Measurements from ENCODE around the gene KCNH6. TPM values are rescaled to one million over a fixed set of nuclear protein-coding genes. Genes with fewer than 3 reads are reported as not detected.

The KCNH6 gene
- total RNA-seq, 6 experiments from 2014 or later: not detected

DNA sequence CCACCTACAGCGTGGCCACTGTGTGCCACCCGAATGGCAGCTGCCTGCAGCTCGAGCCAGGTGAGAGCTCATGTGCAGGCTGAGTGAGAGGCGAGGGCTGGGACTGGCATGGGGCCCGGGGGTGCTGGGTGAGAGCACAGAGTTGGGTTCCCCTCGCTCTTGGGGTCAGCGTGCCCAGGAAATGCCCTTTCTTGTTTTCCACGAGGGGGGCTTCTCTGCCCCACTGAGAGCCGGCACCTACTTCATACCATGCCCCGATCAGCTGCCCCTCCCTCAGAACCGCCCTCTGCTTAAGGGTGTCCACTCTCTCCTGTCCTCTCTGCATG is 36.2 kb upstream of the KCNH6 start:
- intact Hi-C loops (cut with DNase I): no loop called here
- WGBS (ENCODE audit: insufficient coverage, low coverage, low lambda C conversion rate, missing lambda C conversion rate): 76% methylated on average over 4 of the region's 11 CpGs
- Histone ChIP-seq H3K4me3 (no peak overlapping the region), H3K4me1 (no peaks in the 10 kb centered on the region), H3K9me3 (no peaks in the 10 kb centered on the region), H3K27me3 (no peaks in the 10 kb centered on the region), H3K27ac (no peak overlapping the region), H3K36me3 (no peaks in the 10 kb centered on the region)
- TF ChIP-seq, protein P1, sequence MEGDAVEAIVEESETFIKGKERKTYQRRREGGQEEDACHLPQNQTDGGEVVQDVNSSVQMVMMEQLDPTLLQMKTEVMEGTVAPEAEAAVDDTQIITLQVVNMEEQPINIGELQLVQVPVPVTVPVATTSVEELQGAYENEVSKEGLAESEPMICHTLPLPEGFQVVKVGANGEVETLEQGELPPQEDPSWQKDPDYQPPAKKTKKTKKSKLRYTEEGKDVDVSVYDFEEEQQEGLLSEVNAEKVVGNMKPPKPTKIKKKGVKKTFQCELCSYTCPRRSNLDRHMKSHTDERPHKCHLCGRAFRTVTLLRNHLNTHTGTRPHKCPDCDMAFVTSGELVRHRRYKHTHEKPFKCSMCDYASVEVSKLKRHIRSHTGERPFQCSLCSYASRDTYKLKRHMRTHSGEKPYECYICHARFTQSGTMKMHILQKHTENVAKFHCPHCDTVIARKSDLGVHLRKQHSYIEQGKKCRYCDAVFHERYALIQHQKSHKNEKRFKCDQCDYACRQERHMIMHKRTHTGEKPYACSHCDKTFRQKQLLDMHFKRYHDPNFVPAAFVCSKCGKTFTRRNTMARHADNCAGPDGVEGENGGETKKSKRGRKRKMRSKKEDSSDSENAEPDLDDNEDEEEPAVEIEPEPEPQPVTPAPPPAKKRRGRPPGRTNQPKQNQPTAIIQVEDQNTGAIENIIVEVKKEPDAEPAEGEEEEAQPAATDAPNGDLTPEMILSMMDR (IDR thresholded peaks at IDR 0.05): no peak
- TF ChIP-seq POLR2A (IDR thresholded peaks at IDR 0.05): no peak
- DNase-seq: no peak
- ATAC-seq: no peak

GRCh38 chr17:63488851-63489250 is 34.3 kb upstream of the KCNH6 start:
- Histone ChIP-seq H3K4me1 (no peaks in the 10 kb centered on the region), H3K9me3 (no peaks in the 10 kb centered on the region), H3K4me3 (no peak overlapping the region), H3K27ac (no peak overlapping the region), H3K36me3 (no peaks in the 10 kb centered on the region), H3K27me3 (no peaks in the 10 kb centered on the region)
- DNase-seq (no peak), ATAC-seq (no peak)
- TF ChIP-seq, protein P1 (IDR thresholded peaks at IDR 0.05): no peak
- TF ChIP-seq POLR2A (IDR thresholded peaks at IDR 0.05): no peak
- WGBS (ENCODE audit: insufficient coverage, low coverage, low lambda C conversion rate, missing lambda C conversion rate): 86% methylated on average over 3 of the region's 10 CpGs
- intact Hi-C loops (cut with DNase I): no loop called here

DNA sequence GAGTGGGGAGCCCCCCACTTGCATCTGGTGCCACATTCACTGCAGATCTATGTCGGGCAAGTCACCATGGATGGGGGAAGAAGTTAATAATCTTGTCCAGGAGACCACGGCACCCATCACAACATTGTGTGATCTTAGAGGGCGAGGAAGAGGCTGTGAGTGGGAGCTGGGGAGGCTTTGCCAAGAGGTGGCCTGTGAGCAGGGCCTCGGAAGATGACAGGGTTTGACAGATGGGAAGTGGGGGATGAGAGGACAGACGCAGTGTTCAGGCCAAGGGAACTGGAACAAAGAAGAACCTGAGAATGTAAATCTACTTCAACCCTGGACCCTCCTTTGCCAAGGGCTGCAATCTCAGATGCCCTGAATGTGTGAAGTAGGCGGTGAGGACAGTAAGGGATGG is 33.9 kb upstream of the KCNH6 start:
- WGBS (ENCODE audit: insufficient coverage, low coverage, low lambda C conversion rate, missing lambda C conversion rate): 93% methylated on average over 2 of the region's 6 CpGs
- H3K27me3 ChIP-seq: no peaks in the 10 kb centered on the region
- H3K9me3 ChIP-seq: no peaks in the 10 kb centered on the region
- no peak overlapping the region for H3K4me3 ChIP-seq
- H3K36me3 ChIP-seq: no peaks in the 10 kb centered on the region
- intact Hi-C loops (cut with DNase I): no loop called here
- TF ChIP-seq, protein P1 (IDR thresholded peaks at IDR 0.05): no peak
- TF ChIP-seq POLR2A (IDR thresholded peaks at IDR 0.05): no peak
- no peak for DNase-seq
- ATAC-seq: no peak
- no peak overlapping the region for H3K27ac ChIP-seq
- no peaks in the 10 kb centered on the region for H3K4me1 ChIP-seq

GRCh38 chr17:63490329-63490728 is 32.8 kb upstream of the KCNH6 start:
- 69% methylated on average over 6 of the region's 10 CpGs for WGBS (ENCODE audit: insufficient coverage, low coverage, low lambda C conversion rate, missing lambda C conversion rate)
- no peaks in the 10 kb centered on the region for H3K4me1 ChIP-seq
- no peak overlapping the region for H3K27ac ChIP-seq
- DNase-seq (no peak), ATAC-seq (no peak)
- TF ChIP-seq, protein P1 (IDR thresholded peaks at IDR 0.05): no peak
- no peak for TF ChIP-seq POLR2A (IDR thresholded peaks at IDR 0.05)
- no peaks in the 10 kb centered on the region for H3K36me3 ChIP-seq
- no peak overlapping the region for H3K4me3 ChIP-seq
- no peaks in the 10 kb centered on the region for H3K9me3 ChIP-seq
- H3K27me3 ChIP-seq: no peaks in the 10 kb centered on the region
- intact Hi-C loops (cut with DNase I): no loop called here

DNA sequence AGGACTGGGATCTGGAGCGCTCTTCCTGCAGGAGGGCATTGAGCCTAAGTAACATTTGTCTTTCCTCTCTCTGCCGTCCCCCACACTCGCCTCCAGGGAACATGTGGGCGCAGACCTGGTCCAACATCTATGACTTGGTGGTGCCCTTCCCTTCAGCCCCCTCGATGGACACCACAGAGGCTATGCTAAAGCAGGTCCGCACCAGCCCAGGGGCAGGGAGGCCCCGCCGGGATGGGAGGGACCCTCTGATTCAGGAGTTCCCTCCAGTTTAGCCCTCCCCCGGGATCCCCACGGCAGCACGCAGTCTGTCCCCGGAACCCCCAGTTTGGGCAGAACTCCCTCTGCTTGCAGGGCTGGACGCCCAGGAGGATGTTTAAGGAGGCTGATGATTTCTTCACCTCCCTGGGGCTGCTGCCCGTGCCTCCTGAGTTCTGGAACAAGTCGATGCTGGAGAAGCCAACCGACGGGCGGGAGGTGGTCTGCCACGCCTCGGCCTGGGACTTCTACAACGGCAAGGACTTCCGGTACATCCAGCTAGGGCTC is 32.2 kb upstream of the KCNH6 start:
- no peaks in the 10 kb centered on the region for H3K27me3 ChIP-seq
- 74% methylated on average over 2 of the region's 22 CpGs for WGBS (ENCODE audit: insufficient coverage, low coverage, low lambda C conversion rate, missing lambda C conversion rate)
- DNase-seq (no peak), ATAC-seq (no peak)
- H3K4me3 ChIP-seq: no peak overlapping the region
- H3K27ac ChIP-seq: no peak overlapping the region
- intact Hi-C loops (cut with DNase I): no loop called here
- no peaks in the 10 kb centered on the region for H3K9me3 ChIP-seq
- TF ChIP-seq, protein P1 (IDR thresholded peaks at IDR 0.05): no peak
- TF ChIP-seq POLR2A (IDR thresholded peaks at IDR 0.05): no peak
- no peaks in the 10 kb centered on the region for H3K36me3 ChIP-seq
- no peaks in the 10 kb centered on the region for H3K4me1 ChIP-seq
